ENCODE results near the gene RTKN2.
"Not testable (repeated sequence)": the region's sequence is repeated elsewhere in the genome, so short reads cannot be mapped to it uniquely, and the experiment has no call there.

The RTKN2 gene

DNA sequence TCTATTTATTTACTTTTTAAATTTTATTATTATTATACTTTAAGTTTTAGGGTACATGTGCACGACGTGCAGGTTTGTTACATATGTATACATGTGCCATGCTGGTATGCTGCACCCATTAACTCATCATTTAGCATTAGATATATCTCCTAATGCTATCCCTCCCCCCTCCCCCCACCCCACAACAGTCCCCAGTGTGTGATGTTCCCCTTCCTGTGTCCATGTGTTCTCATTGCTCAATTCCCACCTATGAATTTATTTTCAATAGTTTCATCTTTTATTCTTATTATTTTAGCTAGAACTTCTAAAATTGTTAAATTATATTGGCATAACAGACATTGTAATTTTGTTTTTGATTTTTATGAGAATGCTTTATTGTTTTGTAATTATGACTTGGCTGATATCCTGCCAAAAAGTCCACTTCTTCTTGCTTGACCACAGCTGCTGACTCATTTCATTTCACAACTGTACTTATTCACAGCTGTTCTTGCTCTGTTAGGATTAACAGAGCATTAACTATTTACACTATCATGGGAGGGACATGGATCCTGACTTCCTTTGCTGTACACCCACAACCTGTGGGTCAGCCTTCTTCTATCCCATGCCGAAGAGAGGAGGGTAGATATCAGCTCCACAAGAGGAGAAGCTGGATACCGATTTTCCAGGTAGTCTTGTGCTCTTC, 25.5 kb downstream of the RTKN2 start:
- not testable (repeated sequence) for H3K27me3 ChIP-seq (ENCODE audit: control insufficient read depth, insufficient read depth, low read length); H3K9ac ChIP-seq (ENCODE audit: low read depth, low read length); H3K4me1 ChIP-seq (ENCODE audit: control insufficient read depth, insufficient read depth, low read length); H3K27ac ChIP-seq (ENCODE audit: low read depth, low read length); H3K9me3 ChIP-seq (ENCODE audit: control insufficient read depth, insufficient read depth, low read length); H3K4me3 ChIP-seq (ENCODE audit: low read depth, low read length); H3K36me3 ChIP-seq (ENCODE audit: control insufficient read depth, insufficient read depth, low read length)

DNA sequence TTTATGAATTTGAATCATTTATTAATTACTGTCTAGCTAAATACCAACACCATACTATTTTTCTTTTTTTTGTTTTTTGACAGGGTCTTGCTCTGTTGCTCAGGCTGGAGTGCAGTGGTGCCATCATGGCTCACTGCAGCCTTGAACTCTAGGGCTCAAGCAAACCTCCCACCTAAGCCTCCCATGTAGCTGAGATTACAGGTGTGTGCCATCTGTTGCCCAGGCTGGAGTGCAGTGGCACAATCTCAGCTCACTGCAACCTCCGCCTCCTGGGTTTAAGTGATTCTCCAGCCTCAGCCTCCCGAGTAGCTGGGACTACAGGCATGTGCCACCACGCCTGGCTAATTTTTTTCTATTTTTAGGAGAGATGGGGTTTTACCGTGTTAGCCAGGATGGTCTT, 27.1 kb downstream of the RTKN2 start:
- H3K9me3 ChIP-seq (ENCODE audit: control insufficient read depth, insufficient read depth, low read length); H3K4me3 ChIP-seq (ENCODE audit: low read depth, low read length); H3K4me1 ChIP-seq (ENCODE audit: control insufficient read depth, insufficient read depth, low read length); H3K9ac ChIP-seq (ENCODE audit: low read depth, low read length); H3K36me3 ChIP-seq (ENCODE audit: control insufficient read depth, insufficient read depth, low read length); H3K27me3 ChIP-seq (ENCODE audit: control insufficient read depth, insufficient read depth, low read length); H3K27ac ChIP-seq (ENCODE audit: low read depth, low read length): not testable (repeated sequence)

DNA sequence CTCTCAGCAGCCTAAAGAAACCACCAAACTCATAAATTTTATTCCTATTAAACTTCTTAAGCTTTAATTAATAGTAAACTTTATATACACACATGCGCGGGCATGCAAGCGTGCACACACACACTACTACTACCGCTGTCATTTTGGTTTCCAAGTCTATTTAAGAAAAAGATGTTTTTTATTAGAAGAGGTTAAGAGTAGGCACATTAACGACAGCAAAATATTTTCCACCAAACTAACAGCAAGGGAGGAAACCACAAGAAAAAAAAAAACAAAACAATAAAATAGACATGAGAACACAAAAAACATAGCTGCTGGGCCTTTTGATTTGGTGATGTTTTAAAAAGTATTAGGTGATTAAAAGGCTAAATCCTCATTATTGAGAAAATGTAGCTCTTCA, 28.6 kb downstream of the RTKN2 start:
- Histone ChIP-seq H3K9ac (ENCODE audit: low read depth, low read length) (no peak overlapping the region), H3K36me3 (ENCODE audit: control insufficient read depth, insufficient read depth, low read length) (peaks cover 4% of the 10 kb centered on the region; the same call in 1 of the 2 replicates), H3K9me3 (ENCODE audit: control insufficient read depth, insufficient read depth, low read length) (no peaks in the 10 kb centered on the region), H3K27me3 (ENCODE audit: control insufficient read depth, insufficient read depth, low read length) (no peaks in the 10 kb centered on the region), H3K4me1 (ENCODE audit: control insufficient read depth, insufficient read depth, low read length) (peaks cover 10% of the 10 kb centered on the region), H3K27ac (ENCODE audit: low read depth, low read length) (no peak overlapping the region), H3K4me3 (ENCODE audit: low read depth, low read length) (no peak overlapping the region)

DNA sequence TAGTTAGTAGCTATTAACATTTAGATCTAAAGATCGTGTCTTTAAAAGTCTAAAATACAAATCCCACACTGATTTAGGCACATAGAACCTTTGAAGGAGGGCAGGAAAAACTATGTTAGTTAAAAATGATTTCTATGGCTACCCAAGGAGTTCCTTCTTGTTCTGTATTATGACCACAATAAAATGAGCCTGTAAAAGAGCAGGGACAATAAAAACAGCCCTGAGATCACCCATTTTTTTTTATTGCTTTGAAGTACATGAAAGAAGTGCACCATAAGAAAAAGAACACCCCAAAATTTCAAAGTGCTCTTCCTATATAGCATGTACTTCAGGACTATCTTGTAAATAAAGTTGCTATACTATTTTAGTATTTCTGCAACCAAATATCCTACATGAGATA, 29.8 kb downstream of the RTKN2 start:
- no peaks in the 10 kb centered on the region for H3K9me3 ChIP-seq (ENCODE audit: control insufficient read depth, insufficient read depth, low read length)
- no peak overlapping the region for H3K4me3 ChIP-seq (ENCODE audit: low read depth, low read length)
- H3K27me3 ChIP-seq (ENCODE audit: control insufficient read depth, insufficient read depth, low read length): no peaks in the 10 kb centered on the region
- H3K9ac ChIP-seq (ENCODE audit: low read depth, low read length): no peak overlapping the region
- H3K4me1 ChIP-seq (ENCODE audit: control insufficient read depth, insufficient read depth, low read length): peaks cover 13% of the 10 kb centered on the region
- peaks cover 4% of the 10 kb centered on the region; the same call in 1 of the 2 replicates for H3K36me3 ChIP-seq (ENCODE audit: control insufficient read depth, insufficient read depth, low read length)
- no peak overlapping the region for H3K27ac ChIP-seq (ENCODE audit: low read depth, low read length)

DNA sequence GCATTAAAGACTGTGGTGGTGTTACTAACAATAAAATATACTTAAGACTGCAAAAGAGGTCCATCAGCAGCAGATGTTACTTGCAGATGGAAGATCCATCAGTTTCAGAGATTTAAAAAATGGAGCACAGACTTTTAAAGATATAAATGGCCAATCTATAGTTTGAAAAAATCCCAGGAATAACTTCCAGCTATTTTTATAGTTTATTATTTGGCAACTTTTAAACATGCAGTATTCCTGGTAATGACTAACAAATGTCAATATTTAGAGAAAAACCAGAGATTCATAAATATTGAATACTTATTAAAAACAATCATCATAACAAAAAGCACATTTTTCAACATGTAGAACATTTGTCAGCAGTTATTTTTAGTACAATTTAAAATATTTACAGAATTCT, 30.7 kb downstream of the RTKN2 start:
- H3K4me1 ChIP-seq (ENCODE audit: control insufficient read depth, insufficient read depth, low read length): peaks cover 15% of the 10 kb centered on the region
- no peaks in the 10 kb centered on the region for H3K27me3 ChIP-seq (ENCODE audit: control insufficient read depth, insufficient read depth, low read length)
- H3K4me3 ChIP-seq (ENCODE audit: low read depth, low read length): no peak overlapping the region
- H3K9ac ChIP-seq (ENCODE audit: low read depth, low read length): no peak overlapping the region
- peaks cover 4% of the 10 kb centered on the region; the same call in 1 of the 2 replicates for H3K36me3 ChIP-seq (ENCODE audit: control insufficient read depth, insufficient read depth, low read length)
- H3K27ac ChIP-seq (ENCODE audit: low read depth, low read length): no peak overlapping the region
- H3K9me3 ChIP-seq (ENCODE audit: control insufficient read depth, insufficient read depth, low read length): no peaks in the 10 kb centered on the region

DNA sequence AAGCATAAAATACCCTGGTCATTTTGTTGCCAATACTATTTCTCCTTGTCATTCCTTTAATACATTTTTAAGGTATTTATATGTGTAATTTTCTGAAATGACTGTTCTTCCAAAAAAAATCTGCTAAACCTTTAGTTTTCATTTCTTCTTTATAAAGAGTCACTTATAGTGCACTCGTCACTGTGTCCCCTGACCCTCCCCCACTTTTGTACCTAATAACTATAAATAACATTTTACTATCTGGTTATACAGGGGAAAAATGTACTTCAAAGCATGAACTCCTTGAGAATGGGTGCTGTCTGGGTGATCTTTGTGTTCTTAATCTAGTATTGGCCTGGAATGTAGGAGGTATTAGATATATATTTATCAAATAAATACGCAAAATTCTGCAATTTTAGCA, 31.1 kb downstream of the RTKN2 start:
- Histone ChIP-seq H3K36me3 (ENCODE audit: control insufficient read depth, insufficient read depth, low read length) (peaks cover 4% of the 10 kb centered on the region; the same call in 1 of the 2 replicates), H3K9me3 (ENCODE audit: control insufficient read depth, insufficient read depth, low read length) (no peaks in the 10 kb centered on the region), H3K27me3 (ENCODE audit: control insufficient read depth, insufficient read depth, low read length) (no peaks in the 10 kb centered on the region), H3K4me3 (ENCODE audit: low read depth, low read length) (no peak overlapping the region; the same call in 1 of the 2 replicates), H3K9ac (ENCODE audit: low read depth, low read length) (no peak overlapping the region), H3K4me1 (ENCODE audit: control insufficient read depth, insufficient read depth, low read length) (peaks cover 15% of the 10 kb centered on the region), H3K27ac (ENCODE audit: low read depth, low read length) (no peak overlapping the region)

DNA sequence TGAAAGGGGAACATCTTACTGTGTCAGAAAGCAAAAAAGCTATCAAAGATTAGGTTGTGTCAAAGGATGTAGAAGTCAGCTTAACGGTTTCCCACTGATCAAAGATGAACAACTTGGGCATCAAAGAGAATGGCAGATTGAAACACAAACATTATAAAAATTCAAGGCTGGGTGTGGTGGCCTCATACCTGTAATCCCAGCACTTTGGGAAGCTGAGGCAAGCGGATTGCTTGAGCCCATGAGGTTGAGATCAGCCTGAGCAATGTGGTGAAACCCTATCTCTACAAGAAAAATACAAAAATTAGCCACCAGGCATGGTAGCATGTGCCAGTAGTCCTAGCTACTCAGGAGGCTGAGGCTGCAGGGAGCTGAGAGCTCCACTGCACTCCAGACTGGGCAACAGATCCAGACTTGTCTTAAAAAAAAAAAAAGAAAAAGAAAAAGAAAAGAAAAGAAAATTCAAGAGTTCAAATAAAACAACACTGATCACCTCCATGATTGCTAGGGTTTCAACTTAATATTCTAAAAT, 34.5 kb downstream of the RTKN2 start:
- Histone ChIP-seq H3K27ac (ENCODE audit: low read depth, low read length) (no peak overlapping the region), H3K4me1 (ENCODE audit: control insufficient read depth, insufficient read depth, low read length) (peaks cover 15% of the 10 kb centered on the region), H3K27me3 (ENCODE audit: control insufficient read depth, insufficient read depth, low read length) (no peaks in the 10 kb centered on the region), H3K36me3 (ENCODE audit: control insufficient read depth, insufficient read depth, low read length) (peaks cover 8% of the 10 kb centered on the region; the same call in 1 of the 2 replicates), H3K9me3 (ENCODE audit: control insufficient read depth, insufficient read depth, low read length) (no peaks in the 10 kb centered on the region), H3K9ac (ENCODE audit: low read depth, low read length) (no peak overlapping the region), H3K4me3 (ENCODE audit: low read depth, low read length) (no peak overlapping the region)

DNA sequence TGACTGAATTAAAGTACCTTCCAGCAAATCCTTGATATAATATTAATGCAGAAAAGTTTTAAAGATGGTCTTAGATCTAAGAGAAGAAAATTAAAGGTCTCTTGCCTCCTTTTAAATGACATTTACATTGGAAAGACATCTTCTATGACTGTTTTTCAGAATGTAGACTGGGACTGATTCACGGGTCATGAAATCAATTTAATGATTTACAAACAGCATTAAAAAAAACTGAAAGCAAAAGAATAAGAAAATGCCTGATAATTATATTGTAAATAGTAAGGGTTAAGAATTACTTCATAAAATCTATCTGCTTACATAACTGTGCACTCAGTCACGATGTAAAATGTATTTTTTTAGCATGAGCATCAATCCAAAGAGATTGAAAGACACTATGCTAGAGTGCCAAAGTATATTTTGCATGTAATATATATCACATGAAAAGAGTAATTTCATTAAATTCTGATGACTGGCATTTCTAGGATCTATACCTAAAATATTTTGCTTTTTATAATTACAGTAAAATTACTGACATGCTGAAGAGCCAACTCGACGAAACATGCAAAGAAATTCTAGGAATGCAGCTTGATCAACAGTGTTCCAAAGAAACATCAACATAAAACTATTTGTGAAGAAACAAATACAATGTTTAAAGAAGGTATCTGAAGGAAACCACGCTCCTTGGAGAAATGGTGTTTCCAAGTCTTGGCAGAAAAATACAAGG, 35.1 kb downstream of the RTKN2 start:
- no peaks in the 10 kb centered on the region for H3K27me3 ChIP-seq (ENCODE audit: control insufficient read depth, insufficient read depth, low read length)
- H3K4me1 ChIP-seq (ENCODE audit: control insufficient read depth, insufficient read depth, low read length): peaks cover 15% of the 10 kb centered on the region
- no peak overlapping the region for H3K27ac ChIP-seq (ENCODE audit: low read depth, low read length)
- peaks cover 14% of the 10 kb centered on the region; the same call in 1 of the 2 replicates for H3K36me3 ChIP-seq (ENCODE audit: control insufficient read depth, insufficient read depth, low read length)
- no peaks in the 10 kb centered on the region for H3K9me3 ChIP-seq (ENCODE audit: control insufficient read depth, insufficient read depth, low read length)
- H3K9ac ChIP-seq (ENCODE audit: low read depth, low read length): no peak overlapping the region
- no peak overlapping the region for H3K4me3 ChIP-seq (ENCODE audit: low read depth, low read length)

DNA sequence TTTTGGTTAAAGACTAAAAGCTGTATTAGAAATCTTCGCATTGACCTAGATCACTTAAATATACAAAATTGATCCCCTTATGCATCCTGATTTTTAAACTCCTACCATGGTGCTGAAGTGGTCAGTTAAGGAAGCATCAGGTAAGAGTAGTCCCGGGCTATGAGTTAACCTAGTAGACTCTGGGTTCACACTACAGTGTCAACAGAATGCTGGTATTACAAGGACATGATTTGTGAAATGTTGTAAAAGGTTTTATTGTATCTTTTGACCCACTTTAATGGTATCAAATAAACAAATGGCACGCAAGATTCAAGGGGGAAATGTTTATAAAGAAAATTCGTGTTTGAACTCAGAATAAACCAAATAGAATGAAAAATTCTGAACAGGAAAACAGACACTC, 36.8 kb downstream of the RTKN2 start:
- Histone ChIP-seq H3K27me3 (ENCODE audit: control insufficient read depth, insufficient read depth, low read length) (no peaks in the 10 kb centered on the region), H3K9me3 (ENCODE audit: control insufficient read depth, insufficient read depth, low read length) (no peaks in the 10 kb centered on the region), H3K27ac (ENCODE audit: low read depth, low read length) (no peak overlapping the region), H3K4me3 (ENCODE audit: low read depth, low read length) (no peak overlapping the region), H3K4me1 (ENCODE audit: control insufficient read depth, insufficient read depth, low read length) (peaks cover 5% of the 10 kb centered on the region; the same call in 1 of the 2 replicates), H3K36me3 (ENCODE audit: control insufficient read depth, insufficient read depth, low read length) (peaks cover 14% of the 10 kb centered on the region; the same call in 1 of the 2 replicates), H3K9ac (ENCODE audit: low read depth, low read length) (no peak overlapping the region)

DNA sequence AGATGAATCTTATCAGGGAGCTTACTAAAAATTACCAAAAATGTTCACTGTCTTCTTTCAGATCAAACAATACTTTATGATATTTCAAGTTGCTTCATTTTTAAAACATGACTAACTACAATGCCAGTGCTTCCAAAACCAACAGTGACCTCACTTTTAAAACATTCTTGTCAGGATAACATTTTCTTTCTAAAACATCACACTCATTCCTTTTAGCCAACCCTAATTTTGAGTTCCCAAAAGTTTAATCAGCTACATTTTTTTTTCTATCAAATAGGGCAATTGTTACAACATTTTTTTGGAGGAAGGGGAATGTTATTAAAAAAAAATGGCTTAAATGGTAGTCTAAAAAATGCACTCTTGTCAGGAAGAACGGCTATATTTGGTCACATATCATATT, 37.3 kb downstream of the RTKN2 start:
- H3K27ac ChIP-seq (ENCODE audit: low read depth, low read length): no peak overlapping the region
- no peaks in the 10 kb centered on the region for H3K9me3 ChIP-seq (ENCODE audit: control insufficient read depth, insufficient read depth, low read length)
- H3K4me3 ChIP-seq (ENCODE audit: low read depth, low read length): no peak overlapping the region
- no peak overlapping the region for H3K9ac ChIP-seq (ENCODE audit: low read depth, low read length)
- H3K27me3 ChIP-seq (ENCODE audit: control insufficient read depth, insufficient read depth, low read length): no peaks in the 10 kb centered on the region
- H3K4me1 ChIP-seq (ENCODE audit: control insufficient read depth, insufficient read depth, low read length): peaks cover 5% of the 10 kb centered on the region; the same call in 1 of the 2 replicates
- peaks cover 14% of the 10 kb centered on the region; the same call in 1 of the 2 replicates for H3K36me3 ChIP-seq (ENCODE audit: control insufficient read depth, insufficient read depth, low read length)

Measured in HUES48 (cell line).